NCI-H226 (cell line): ENCODE measurements around the gene FRMPD2.
"Not testable (repeated sequence)": the region's sequence is repeated elsewhere in the genome, so short reads cannot be mapped to it uniquely, and the experiment has no call there.

Experiments used
- DNase-seq: peaks from one replicate; pipeline ENCODE4 v3.0.0-alpha.2; 2015

FRMPD2 gene

DNA sequence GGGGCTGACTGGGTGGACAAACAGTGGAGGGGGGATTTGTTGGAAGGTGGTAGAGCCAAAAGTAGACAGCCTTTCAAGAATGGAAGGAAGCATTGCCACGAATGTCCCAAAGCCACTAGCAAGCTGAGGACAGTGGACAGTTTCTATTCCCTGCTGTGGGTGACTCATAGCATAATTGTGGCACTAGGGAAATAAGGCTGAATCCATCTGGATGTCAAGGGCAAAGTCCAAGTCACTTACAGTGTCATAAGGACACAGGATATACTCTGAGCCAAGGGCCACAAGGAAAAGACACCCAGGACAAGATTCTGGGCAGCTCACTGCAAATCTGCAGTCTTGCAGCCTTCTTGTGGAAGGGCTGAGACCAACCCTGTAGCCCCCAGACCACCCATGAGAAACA lies 79.7 kb downstream of the FRMPD2 start:
- no peak for DNase-seq

DNA sequence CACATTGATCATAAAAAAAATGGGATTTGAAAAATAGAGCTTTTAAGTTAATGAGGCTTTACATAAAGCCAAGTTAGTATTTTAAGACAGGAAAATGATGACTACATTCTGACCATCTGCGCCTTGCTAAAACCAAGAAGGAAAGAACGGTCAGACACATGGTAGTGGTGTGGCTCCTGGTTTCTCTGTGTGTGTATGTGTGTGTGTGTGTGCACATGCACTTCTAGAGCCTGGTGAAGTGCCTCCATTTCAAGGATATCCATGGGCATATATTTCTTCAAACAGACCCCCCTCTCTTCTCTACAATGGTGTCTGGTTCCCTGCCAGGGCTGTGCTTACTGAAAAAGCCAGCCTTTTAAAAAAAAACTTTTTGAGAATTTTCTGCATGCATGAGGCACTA lies 80.9 kb downstream of the FRMPD2 start:
- DNase-seq = no peak

DNA sequence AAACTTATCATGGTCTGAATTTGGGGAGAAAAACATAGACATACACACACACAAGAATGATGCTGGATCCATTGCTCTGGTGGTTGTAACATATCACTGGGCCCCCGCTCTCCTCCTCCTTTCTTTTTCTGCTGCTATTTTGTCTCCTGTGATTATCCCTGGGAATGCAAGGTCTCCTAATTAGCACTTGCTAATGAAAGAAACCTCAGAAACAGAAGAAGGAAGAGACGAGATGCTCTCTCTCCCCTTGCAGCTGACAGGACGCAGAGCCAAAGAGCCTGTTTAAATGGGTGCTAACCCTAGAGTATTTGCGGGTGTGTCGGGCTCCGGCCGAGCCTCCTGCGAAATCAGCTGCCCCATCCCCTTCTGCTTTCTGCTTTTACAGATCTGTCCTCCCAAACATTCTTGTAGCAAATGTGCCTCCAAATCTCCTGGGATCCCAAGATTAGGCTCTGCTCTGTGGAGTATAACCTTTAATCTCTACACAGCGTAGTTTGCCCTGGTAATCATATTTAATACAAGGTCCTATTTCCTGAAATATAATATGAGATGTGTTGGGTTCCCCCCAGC lies 81.5 kb downstream of the FRMPD2 start:
- DNase-seq = no peak

DNA sequence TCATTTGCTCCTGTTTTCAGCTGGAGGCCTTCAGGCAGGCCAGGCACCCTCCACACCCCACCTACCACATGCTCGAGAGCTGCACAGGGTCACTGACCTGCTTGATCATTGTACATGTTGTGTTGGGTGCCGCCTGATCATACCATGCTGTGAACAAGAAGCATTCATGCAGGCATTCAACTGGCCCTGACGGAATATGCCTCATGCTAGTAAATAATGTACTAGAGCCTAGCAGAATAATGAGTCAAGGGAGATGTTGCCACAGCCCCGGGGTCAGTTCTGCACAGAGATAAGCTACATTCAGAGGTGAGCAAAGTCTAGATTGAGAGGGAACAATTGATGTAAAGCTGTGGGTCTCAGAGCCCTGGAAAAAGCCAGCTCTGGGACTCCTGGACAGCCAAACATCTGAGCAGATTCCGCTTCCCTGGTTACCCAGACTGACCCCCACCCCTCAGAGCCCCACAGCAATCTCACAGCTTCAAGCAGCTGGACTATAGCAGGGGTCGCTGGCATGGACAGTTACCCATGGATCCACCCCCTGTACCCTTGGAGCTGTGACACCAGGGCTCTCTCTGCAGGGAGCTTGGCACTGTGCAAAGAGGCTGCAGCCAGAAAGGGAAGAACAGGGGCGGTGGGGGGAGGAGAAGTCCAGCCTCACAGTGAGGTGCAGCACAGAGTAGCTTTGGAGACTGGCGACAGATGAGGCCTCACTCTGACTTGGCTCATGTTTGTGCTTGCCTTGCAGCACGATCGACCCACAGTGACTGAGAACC lies 86.6 kb downstream of the FRMPD2 start:
- DNase-seq = no peak

DNA sequence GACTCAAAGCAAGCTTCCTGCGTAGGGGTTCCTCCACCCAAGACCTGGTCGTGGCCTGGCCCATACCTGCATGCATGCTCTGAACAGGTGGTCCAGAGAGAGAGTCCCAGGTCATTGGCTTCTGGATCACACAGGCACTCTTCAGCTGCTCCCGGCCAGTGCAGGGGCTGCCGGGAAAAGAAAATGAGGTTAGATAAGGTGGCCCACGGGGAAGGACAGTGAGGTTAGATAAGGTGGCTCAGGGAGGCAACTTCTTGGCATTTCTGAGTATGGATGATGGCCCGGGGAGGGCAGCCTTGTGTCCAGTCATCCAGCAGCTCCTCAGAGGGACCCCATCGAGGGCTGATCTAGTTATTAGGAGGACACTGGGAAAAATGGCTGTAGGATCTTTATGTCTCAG lies 87.4 kb downstream of the FRMPD2 start:
- no peak for DNase-seq

DNA sequence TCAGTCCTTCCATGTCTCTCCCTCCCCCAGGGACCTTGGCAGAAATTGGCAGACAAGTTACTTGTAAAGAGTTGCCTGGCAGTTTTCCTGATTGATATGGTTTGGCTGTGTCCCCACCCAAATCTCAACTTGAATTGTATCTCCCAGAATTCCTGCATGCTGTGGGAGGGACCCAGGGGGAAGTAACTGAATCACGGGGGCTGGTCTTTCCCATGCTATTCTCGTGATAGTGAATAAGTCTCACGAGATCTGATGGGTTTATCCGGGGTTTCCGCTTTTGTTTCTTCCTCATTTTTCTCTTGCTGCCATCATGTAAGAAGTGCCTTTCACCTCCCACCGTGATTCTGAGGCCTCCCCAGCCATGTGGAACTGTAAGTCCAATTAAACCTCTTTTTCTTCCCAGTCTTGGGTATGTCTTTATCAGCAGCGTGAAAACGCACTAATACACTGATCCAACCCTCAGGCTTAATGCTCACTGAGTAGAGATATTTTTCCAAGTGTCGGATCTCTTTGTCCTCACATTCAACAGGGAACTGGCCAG lies 88.2 kb downstream of the FRMPD2 start:
- DNase-seq = not testable (repeated sequence)

DNA sequence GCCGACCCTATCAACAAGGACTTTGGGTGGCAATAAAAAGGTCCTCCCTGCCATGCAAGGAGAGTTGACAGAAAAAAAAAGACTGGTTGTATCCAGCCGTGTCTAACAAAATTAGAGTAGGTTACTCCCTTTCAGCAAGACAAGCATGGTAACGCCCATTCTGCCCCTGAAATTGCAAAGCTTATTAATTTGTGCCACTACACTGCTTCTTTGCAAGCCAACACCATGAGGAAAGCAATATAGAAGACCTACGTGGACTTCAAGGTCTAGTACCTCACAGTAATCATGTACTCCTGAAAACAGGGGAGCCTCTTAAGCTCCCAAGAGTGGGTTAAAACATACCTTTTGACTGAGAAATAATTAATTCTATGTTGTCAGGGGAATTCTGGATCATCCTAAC lies 90.3 kb downstream of the FRMPD2 start:
- DNase-seq = no peak

DNA sequence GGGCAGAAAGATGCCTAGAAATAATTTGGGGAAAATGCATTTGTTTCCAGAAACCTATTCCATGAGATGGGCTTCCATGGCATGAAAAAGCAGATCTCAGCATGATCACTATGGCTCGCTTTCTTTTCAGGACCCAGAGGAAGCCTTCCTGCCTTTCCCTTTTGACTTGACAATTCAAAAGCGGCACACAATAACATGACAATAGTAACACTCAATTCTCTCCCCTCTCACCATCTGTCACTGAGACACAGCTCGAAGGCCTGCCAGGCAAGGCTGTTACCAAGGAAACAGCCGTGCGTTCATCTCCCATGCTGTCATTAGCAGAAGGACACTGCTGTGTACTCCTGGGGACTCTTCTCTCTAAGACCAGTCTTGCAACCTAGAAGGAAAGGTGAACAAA lies 101.8 kb downstream of the FRMPD2 start:
- DNase-seq = not testable (repeated sequence)

DNA sequence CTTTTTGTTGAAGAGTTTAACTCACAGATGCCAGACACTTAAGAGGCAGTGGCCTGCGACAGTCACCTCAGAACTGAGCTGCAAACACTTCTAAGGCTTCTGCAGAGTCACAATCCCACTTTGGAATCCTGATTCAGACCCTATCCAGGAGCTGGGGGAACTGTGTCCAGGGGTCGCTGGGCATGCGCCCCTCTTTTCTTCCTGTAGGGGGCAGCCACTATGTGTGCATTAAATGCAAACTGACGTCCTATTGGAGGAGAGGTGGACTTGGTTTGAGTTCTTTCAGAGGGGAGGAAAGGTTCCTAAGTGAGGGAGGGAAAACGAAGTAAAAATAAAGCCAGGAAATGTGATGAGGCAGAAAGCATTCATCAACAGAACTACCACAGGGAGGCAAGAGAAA lies 113.8 kb downstream of the FRMPD2 start:
- DNase-seq = not testable (repeated sequence)

DNA sequence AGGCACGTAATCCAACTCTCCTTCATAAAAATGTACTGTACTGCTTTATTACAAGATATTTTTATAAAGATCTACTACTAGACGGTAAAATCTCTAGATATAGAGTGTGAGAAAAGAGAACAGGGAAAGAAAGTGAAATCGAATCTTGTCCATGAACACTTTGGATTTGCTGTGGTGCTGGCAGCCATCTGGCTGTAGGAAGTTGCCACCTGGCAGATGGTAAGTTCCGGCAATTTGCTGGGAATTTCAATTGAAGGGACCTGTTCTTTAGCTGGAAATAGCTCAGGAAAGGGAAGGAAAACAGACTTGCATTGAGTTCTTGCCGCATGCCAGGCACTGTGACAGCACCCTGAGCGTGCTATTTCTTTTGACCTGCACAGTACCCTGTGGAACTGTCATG lies 114.3 kb downstream of the FRMPD2 start:
- DNase-seq = not testable (repeated sequence)

DNA sequence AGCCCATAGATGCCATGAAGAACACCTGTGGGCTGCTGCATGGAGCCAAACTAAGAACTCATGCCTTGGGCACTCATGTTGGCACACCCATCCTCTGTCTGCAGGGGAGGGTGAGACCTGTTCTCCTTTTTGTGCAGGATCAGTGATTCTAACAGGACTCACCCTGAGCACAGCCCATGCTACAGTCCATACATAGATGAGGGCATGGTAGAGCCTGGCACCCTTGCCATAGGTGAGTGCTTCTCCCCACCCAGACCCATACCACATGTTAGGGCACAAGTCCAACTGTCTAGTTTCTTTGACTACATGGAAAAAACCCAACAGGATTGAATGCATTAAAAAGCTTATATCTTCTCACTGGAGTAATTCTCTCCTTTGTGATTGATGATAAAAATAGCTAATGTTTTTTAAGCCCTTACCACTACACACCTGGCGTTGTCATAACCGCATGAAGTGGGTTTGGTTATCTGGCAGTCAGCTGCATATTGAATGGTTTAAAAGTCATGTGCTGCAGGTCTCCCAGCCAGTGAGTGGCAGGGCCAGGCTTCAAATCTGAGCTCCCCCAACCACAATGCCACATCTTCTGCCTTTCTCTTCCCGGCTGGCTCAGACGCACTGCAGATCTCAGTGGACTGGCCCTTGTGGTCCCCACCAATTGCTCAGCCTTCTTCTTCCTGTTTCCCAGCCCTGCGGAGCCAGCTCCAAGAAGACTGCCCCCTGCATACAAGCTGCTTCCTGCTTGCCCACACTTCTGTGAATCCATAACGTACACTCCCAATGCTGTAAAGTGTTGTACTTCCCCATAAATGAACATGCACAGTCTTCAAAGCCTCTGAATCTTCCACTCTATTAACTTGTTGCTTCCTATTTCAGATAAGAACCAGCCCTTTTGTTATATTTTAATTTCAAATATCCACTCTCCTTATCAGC lies 120.0 kb downstream of the FRMPD2 start:
- DNase-seq = not testable (repeated sequence)

DNA sequence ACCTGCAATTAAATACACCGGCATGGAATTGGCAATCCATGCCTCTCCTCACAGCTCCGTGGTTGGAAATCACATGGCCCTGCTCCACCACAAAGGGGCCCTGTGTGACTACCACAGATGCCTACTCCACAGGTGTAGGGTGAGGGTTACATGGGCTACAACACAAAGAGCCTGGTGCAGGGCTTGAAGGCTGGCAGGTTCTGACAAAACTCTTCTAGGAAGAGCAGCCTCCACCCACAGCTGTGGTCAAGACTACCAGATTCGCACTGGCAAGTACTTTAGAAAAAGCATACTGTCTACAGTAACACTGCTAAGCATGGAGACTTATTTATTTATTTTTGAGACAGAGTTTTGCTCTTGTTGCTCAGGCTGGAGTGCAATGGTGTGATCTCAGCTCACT lies 126.9 kb downstream of the FRMPD2 start:
- DNase-seq = not testable (repeated sequence)

DNA sequence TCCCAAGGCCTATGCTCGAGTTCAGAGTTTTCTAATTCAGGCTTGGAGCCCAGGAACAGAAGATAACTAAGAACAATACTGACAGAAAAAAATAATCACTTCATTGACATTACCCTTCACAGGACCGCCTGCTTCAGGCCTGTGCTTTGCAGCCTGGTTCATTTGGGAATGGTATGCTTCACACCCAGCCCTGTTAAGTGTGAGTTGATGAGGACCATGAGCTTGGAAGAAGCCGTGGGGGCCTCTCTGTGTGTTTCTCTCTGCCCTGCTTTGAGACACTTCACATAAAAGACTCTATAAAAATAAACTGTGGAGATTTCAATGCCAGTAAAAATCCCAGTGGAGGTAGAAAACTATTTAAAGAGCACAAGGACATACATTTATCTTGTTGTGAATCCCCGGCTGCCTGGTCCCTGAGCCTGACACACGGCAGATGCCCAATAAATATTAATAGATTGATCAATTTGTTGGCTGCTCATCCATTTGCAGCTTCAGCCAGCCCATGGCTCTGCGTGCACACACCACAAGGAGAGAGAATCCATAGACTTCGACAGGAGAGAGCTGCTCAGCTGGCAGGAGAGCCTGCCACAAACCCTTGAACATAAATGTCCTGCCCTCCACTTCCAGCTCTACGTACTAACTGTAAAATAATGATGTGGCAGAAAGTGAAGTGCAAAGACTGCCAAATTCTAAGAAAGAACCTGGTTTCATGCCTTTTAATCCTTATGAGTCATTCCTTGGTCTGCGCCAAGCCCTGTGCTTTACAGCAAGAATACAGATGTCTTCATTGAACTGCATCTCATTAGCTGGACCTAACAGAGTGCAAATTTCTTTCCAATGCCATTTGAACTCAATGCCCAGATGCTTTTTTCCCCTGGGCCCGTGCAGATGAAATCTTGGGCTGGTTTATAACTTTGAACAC lies 130.5 kb downstream of the FRMPD2 start:
- DNase-seq = not testable (repeated sequence)

DNA sequence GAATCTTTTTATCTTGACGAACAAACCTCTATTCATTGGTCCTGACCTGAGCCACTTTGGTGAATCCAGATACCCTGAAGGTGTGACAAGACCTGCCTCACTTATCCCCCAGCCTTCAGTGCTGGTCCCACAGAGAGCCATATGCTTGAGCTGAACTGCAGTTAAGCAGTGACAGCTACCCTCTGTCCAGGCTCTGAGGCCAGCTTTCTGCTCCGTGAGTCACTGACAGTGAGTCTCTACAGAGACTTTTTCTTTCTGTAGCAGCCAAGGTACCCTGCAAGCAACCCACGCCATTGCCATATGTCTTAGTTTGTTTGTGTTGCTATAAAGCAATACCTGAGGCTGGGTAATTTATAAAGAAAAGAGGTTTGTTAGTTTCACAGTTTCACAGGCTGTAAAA lies 133.5 kb downstream of the FRMPD2 start:
- not testable (repeated sequence) for DNase-seq

DNA sequence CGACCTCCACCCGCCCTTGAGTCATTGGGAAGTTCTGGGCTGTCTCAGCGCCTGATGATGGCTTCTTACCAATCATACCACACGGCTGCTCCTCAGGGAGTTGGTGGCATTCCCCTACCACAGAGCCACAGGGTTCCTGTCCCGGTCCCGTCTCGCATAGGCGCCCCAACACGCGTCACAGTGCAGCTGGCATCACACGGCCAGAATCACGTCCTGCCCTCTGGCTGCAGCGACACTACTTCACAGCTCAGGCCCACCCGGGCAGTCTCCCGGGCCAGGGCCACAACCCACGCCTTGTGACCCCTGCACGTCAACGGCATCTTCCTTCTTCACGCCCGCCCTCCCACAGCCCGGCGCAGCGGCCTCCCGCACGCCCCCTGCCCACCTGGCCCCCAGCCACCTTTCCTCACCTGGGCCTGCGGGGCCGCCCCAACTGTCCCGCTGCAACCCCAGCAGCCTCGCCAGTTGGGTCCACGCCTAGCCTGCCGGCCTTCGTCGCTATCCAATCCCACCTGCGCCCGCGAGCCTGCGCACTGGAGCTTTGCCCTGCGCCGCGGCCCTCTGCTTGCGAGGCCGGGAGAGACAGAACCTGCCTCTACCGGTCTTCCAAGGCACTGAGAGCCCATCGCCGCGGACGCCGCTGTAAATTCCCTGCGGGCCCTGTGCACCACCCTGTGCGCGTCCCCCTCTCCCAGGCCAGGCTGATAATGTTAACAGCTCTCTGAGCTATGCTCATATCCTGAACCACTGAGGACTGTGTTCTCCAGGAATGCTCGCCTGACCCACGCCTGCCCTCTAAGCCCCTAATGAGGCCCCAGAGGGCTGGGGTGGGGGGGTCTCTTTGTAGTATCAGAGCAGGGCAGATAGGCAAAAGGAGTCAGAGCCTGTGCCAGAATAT lies 134.3 kb downstream of the FRMPD2 start:
- DNase-seq = not testable (repeated sequence)

DNA sequence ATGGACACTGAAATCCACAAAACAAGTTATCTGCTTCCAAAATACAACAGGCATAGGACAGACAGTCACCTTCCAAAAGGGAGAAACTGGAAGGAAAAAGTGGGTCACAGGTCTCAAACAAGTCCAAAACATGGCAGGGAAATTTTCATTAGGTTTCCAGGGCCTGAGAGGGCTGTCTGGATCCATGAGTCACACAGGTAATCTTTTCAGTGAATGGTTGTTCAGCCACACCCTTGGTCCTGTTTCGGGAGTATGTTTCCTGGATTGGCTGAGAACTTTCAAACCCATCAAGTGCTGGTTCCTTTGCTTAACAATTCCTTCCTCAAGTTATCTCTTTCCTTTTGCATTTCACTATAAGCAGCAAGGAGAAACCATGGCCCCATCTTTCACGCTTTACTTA lies 145.5 kb downstream of the FRMPD2 start:
- not testable (repeated sequence) for DNase-seq

DNA sequence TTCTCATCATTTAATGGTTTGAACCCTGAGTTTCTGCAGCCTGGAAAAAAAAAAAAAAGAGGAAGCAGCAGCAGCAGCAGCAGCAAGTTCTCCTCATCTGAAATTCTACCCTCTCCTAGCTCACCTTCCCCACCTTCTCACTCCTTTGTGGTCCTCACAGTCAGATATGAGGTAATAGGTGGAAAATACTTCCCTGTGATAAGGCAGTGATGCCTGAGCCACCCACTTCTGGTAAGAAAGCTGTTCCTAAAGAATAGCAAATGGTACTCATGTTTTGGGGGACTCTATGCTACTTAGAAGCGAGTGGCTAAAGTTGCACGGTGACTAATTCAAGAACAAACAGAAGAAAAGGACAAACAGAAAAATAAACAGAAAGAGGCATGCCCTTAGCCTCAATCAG lies 148.2 kb downstream of the FRMPD2 start:
- not testable (repeated sequence) for DNase-seq

DNA sequence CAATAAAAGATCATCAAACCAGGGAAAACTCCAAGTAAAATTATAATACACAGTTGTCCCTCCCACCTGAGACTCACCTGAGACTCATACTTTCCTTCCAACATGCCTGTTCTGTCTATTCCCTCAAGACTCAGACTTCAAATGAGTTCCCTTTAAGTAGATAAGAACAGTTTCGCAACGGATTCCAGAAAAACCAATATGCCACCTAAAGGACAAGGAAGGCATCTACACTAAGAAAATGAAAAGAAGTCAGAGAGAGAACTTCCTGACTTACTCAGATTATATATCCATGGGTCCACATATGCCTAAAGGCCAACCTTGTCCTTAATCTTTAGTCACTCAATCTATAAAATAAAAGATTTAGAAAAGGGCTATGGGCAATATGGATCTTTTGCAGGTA lies 148.9 kb downstream of the FRMPD2 start:
- not testable (repeated sequence) for DNase-seq

DNA sequence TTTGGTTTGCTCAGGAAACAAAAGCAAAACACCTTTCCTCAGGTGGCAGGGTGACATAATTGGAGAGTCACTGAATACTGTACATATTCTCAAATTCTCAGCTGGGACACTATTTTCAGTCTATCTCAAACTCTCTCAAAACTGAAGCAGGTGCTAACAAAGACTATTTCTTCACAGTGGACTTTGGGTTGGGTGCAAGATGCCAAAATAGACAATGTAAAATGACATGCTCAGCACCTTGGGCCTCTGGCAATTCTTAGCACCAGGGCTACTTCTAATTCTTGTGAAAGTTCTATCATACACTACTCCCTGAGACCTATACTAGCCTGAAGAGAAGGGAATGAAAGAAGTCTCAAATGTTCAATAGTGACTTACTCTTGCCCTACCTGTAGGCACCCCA lies 151.9 kb downstream of the FRMPD2 start:
- not testable (repeated sequence) for DNase-seq

DNA sequence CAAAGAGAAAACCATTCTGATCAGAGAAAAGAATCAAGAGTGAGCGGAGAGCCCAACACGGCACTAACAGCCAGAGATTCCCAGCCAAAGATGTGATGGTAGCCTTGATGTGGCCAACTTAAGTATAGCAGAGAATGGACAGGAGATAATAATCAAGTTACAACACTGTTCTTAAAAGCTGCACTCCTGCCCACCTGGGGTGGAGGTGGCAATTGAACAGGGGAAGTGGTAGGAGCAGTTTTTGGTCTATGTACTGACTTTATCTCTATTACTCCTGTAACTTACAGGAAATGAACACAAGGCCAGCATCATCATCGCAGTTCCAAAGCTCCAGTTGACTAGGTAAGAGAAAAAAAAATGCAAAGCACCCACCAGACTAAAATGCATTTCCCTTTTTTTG lies 164.2 kb downstream of the FRMPD2 start:
- not testable (repeated sequence) for DNase-seq
